HEK293 (cell line): ENCODE measurements around the gene MAPK14.

Experiments
- ATF2 ChIP-seq: fragments of 450-650 bp; formaldehyde crosslinking; IDR thresholded peaks from 2 replicates; pipeline ENCODE4 v1.5.1; 2016; ENCODE audit warnings: missing biosample characterization, missing genetic modification characterization, low read depth
- FEZF1 ChIP-seq: fragments of 450-650 bp; formaldehyde crosslinking; IDR thresholded peaks from 2 replicates; pipeline ENCODE4 v1.5.1; 2016; ENCODE audit warnings: missing biosample characterization, missing genetic modification characterization
- GFI1B ChIP-seq: fragments of 450-650 bp; formaldehyde crosslinking; IDR thresholded peaks from 2 replicates; pipeline ENCODE4 v1.5.1; 2016; ENCODE audit warnings: missing biosample characterization, missing genetic modification characterization
- GLIS2 ChIP-seq: fragments of 450-650 bp; formaldehyde crosslinking; IDR thresholded peaks from 2 replicates; pipeline ENCODE4 v1.5.1; 2016; ENCODE audit warnings: missing biosample characterization, missing genetic modification characterization
- PBX3 ChIP-seq: sonication (generic); formaldehyde crosslinking; IDR thresholded peaks from 2 replicates; pipeline ENCODE4 v1.8.1; 2022; ENCODE audit warnings: mild to moderate bottlenecking, moderate library complexity, missing genetic modification reagents
- PRDM1 ChIP-seq: fragments of 450-650 bp; formaldehyde crosslinking; IDR thresholded peaks from 2 replicates; pipeline ENCODE4; 2016; ENCODE audit warnings: missing biosample characterization, missing genetic modification characterization
- PRDM10 ChIP-seq: fragments of 450-650 bp; formaldehyde crosslinking; IDR thresholded peaks from 2 replicates; pipeline ENCODE4 v1.5.1; 2016; ENCODE audit warnings: missing biosample characterization, missing genetic modification characterization
- SALL2 ChIP-seq: fragments of 450-650 bp; formaldehyde crosslinking; IDR thresholded peaks from 2 replicates; pipeline ENCODE4 v1.5.0; 2017; ENCODE audit warnings: missing biosample characterization, mild to moderate bottlenecking, missing genetic modification characterization, borderline replicate concordance
- ZBTB20 ChIP-seq: fragments of 450-650 bp; formaldehyde crosslinking; IDR thresholded peaks from 2 replicates; pipeline ENCODE4 v1.5.1; 2016; ENCODE audit warnings: missing biosample characterization, missing genetic modification characterization
- ZNF10 ChIP-seq: fragments of 450-650 bp; formaldehyde crosslinking; IDR thresholded peaks from 2 replicates; pipeline ENCODE4 v1.5.1; 2017; ENCODE audit warnings: missing biosample characterization, missing genetic modification characterization
- ZNF175 ChIP-seq: fragments of 450-650 bp; formaldehyde crosslinking; IDR thresholded peaks from 2 replicates; pipeline ENCODE4 v1.5.1; 2016; ENCODE audit warnings: missing biosample characterization, missing genetic modification characterization
- ZNF2 ChIP-seq: fragments of 450-650 bp; formaldehyde crosslinking; IDR thresholded peaks from 2 replicates; pipeline ENCODE4 v1.5.1; 2016; ENCODE audit warnings: missing biosample characterization, missing genetic modification characterization
- ZNF214 ChIP-seq: fragments of 450-650 bp; formaldehyde crosslinking; IDR thresholded peaks from 2 replicates; pipeline ENCODE4 v1.5.1; 2017; ENCODE audit warnings: missing biosample characterization, mild to moderate bottlenecking, missing genetic modification characterization, borderline replicate concordance
- ZNF26 ChIP-seq: fragments of 450-650 bp; formaldehyde crosslinking; IDR thresholded peaks from 2 replicates; pipeline ENCODE4 v1.5.1; 2016; ENCODE audit warnings: missing biosample characterization, missing genetic modification characterization
- ZNF366 ChIP-seq: fragments of 450-650 bp; formaldehyde crosslinking; conservative IDR thresholded peaks from 2 replicates; pipeline ENCODE4 v1.5.1; 2016; ENCODE audit warnings: missing biosample characterization, missing genetic modification characterization
- ZNF404 ChIP-seq: fragments of 450-650 bp; formaldehyde crosslinking; IDR thresholded peaks from 2 replicates; pipeline ENCODE4 v1.5.1; 2017; ENCODE audit warnings: missing biosample characterization, missing genetic modification characterization
- ZNF521 ChIP-seq: fragments of 450-650 bp; formaldehyde crosslinking; IDR thresholded peaks from 2 replicates; pipeline ENCODE4 v1.5.1; 2017; ENCODE audit warnings: missing biosample characterization, mild to moderate bottlenecking, missing genetic modification characterization
- ZNF561 ChIP-seq: fragments of 450-650 bp; IDR thresholded peaks from 2 replicates; pipeline ENCODE4 v1.5.1; 2018; ENCODE audit warnings: missing biosample characterization, missing genetic modification characterization, borderline replicate concordance
- ZNF600 ChIP-seq: fragments of 450-650 bp; formaldehyde crosslinking; IDR thresholded peaks from 2 replicates; pipeline ENCODE4 v1.5.1; 2016; ENCODE audit warnings: missing biosample characterization, missing genetic modification characterization
- ZNF624 ChIP-seq: fragments of 450-650 bp; formaldehyde crosslinking; IDR thresholded peaks from 2 replicates; pipeline ENCODE4 v1.5.1; 2017; ENCODE audit warnings: missing biosample characterization, missing genetic modification characterization
- ZNF791 ChIP-seq: fragments of 450-650 bp; formaldehyde crosslinking; IDR thresholded peaks from 2 replicates; pipeline ENCODE4 v1.5.1; 2016; ENCODE audit warnings: missing biosample characterization, missing genetic modification characterization
- ZXDB ChIP-seq: fragments of 450-650 bp; formaldehyde crosslinking; IDR thresholded peaks from 2 replicates; pipeline ENCODE4 v1.5.1; 2016; ENCODE audit warnings: missing biosample characterization, missing genetic modification characterization
- TF ChIP-seq, protein P1 (sequence below): fragments of 450-650 bp; formaldehyde crosslinking; IDR thresholded peaks from 2 replicates; pipeline ENCODE4 v1.5.1; 2016; ENCODE audit warnings: missing biosample characterization, missing genetic modification characterization
- TF ChIP-seq, protein P2 (sequence below): fragments of 450-650 bp; formaldehyde crosslinking; IDR thresholded peaks from 2 replicates; pipeline ENCODE4 v1.5.1; 2016; ENCODE audit warnings: missing biosample characterization, missing genetic modification characterization
- TF ChIP-seq, protein P3 (sequence below): fragments of 450-650 bp; formaldehyde crosslinking; IDR thresholded peaks from 2 replicates; pipeline ENCODE4 v1.5.1; 2016; ENCODE audit warnings: missing biosample characterization, missing genetic modification characterization

Gene MAPK14

DNA sequence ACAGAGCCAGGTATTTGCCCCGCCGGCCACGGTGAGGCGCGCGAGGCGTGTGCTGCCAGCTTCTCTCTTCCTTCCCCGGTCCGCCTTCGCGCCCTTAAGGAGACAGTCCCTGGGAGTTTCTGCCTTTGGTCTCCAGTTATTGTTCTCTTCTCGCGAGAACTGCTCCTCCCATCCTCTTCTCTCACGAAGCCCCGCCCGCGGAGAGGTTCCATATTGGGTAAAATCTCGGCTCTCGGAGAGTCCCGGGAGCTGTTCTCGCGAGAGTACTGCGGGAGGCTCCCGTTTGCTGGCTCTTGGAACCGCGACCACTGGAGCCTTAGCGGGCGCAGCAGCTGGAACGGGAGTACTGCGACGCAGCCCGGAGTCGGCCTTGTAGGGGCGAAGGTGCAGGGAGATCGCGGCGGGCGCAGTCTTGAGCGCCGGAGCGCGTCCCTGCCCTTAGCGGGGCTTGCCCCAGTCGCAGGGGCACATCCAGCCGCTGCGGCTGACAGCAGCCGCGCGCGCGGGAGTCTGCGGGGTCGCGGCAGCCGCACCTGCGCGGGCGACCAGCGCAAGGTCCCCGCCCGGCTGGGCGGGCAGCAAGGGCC, at the start of gene MAPK14 (continued):
- no peak for TF ChIP-seq GFI1B (tag by site-specific recombination)
- TF ChIP-seq SALL2 (tag by site-specific recombination) = no peak
- peak; percentile 80; the same call in 1 of the 2 replicates for TF ChIP-seq ZNF561
- no peak for TF ChIP-seq GLIS2 (tag by site-specific recombination)
- no peak for TF ChIP-seq ZNF404
- no peak for TF ChIP-seq ZNF175
- TF ChIP-seq ZXDB = peak; percentile 92
- TF ChIP-seq, protein P1, sequence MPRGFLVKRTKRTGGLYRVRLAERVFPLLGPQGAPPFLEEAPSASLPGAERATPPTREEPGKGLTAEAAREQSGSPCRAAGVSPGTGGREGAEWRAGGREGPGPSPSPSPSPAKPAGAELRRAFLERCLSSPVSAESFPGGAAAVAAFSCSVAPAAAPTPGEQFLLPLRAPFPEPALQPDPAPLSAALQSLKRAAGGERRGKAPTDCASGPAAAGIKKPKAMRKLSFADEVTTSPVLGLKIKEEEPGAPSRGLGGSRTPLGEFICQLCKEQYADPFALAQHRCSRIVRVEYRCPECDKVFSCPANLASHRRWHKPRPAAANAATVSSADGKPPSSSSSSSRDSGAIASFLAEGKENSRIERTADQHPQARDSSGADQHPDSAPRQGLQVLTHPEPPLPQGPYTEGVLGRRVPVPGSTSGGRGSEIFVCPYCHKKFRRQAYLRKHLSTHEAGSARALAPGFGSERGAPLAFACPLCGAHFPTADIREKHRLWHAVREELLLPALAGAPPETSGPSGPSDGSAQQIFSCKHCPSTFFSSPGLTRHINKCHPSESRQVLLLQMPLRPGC (tag by site-specific recombination) = 0 out of 2 replicates have a peak, but pooled peaks have one; percentile 6
- peak; percentile 94 for TF ChIP-seq ZNF366 (tag by site-specific recombination)
- no peak; the same call in 1 of the 2 replicates for TF ChIP-seq PBX3 (CRISPR knock-in tag)
- TF ChIP-seq ZNF624 (tag by site-specific recombination) = no peak
- TF ChIP-seq PRDM1 (tag by site-specific recombination) = no peak
- TF ChIP-seq ZNF26 (tag by site-specific recombination) = no peak
- TF ChIP-seq ZNF791 (tag by site-specific recombination) = no peak
- TF ChIP-seq ATF2 (tag by site-specific recombination) = no peak
- no peak for TF ChIP-seq ZNF214
- TF ChIP-seq ZNF521 (tag by site-specific recombination) = no peak
- TF ChIP-seq ZNF10 = no peak; the same call in 1 of the 2 replicates
- TF ChIP-seq, protein P2, sequence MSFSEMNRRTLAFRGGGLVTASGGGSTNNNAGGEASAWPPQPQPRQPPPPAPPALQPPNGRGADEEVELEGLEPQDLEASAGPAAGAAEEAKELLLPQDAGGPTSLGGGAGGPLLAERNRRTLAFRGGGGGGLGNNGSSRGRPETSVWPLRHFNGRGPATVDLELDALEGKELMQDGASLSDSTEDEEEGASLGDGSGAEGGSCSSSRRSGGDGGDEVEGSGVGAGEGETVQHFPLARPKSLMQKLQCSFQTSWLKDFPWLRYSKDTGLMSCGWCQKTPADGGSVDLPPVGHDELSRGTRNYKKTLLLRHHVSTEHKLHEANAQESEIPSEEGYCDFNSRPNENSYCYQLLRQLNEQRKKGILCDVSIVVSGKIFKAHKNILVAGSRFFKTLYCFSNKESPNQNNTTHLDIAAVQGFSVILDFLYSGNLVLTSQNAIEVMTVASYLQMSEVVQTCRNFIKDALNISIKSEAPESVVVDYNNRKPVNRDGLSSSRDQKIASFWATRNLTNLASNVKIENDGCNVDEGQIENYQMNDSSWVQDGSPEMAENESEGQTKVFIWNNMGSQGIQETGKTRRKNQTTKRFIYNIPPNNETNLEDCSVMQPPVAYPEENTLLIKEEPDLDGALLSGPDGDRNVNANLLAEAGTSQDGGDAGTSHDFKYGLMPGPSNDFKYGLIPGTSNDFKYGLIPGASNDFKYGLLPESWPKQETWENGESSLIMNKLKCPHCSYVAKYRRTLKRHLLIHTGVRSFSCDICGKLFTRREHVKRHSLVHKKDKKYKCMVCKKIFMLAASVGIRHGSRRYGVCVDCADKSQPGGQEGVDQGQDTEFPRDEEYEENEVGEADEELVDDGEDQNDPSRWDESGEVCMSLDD = no peak
- TF ChIP-seq, protein P3, sequence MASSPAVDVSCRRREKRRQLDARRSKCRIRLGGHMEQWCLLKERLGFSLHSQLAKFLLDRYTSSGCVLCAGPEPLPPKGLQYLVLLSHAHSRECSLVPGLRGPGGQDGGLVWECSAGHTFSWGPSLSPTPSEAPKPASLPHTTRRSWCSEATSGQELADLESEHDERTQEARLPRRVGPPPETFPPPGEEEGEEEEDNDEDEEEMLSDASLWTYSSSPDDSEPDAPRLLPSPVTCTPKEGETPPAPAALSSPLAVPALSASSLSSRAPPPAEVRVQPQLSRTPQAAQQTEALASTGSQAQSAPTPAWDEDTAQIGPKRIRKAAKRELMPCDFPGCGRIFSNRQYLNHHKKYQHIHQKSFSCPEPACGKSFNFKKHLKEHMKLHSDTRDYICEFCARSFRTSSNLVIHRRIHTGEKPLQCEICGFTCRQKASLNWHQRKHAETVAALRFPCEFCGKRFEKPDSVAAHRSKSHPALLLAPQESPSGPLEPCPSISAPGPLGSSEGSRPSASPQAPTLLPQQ (tag by site-specific recombination) = peak; percentile 67
- peak; percentile 37; the same call in 1 of the 2 replicates for TF ChIP-seq PRDM10 (tag by site-specific recombination)
- peak; percentile 74; the same call in 1 of the 2 replicates for TF ChIP-seq ZNF2 (tag by site-specific recombination)
- TF ChIP-seq ZBTB20 (tag by site-specific recombination) = no peak
- TF ChIP-seq FEZF1 = no peak
- peak; percentile 97 for TF ChIP-seq ZNF600 (tag by site-specific recombination)
